IMR-90 (cell line): ENCODE data around the gene ITGA1. TPM values are rescaled to one million over a fixed set of nuclear protein-coding genes. Genes with fewer than 3 reads are reported as not detected.

Experiments
- ATAC-seq: fragments of 200-7000 bp; cut with Tn5 transposase; 2 replicates; pipeline ENCODE4 v1.9.1; 2020; ENCODE audit warnings: low read depth, mild to moderate bottlenecking, moderate library complexity
- BruUV-seq: library from RNA; stranded (reverse); fragments of 400-500 nt; replicated peaks from 2 replicates; lab custom pipeline; 2021; lab: Mats Ljungman, UMichigan
- CTCF ChIA-PET: fragments of 300-600 bp; formaldehyde crosslinking; extraction: SDS; loops from one replicate; lab custom pipeline; 2021; ENCODE audit warnings: antibody characterized with exemption; lab: Yijun Ruan, JAX
- POLR2A ChIA-PET: fragments of 300-600 bp; sonication (Branson Sonifier 250); formaldehyde crosslinking; loops from one replicate; lab custom pipeline; 2022; ENCODE audit warnings: antibody characterized with exemption; ENCODE audit not compliant: unreplicated experiment; lab: Charles Lee
- DNase-seq: peaks from one replicate; pipeline ENCODE4 v3.0.0; 2013
- H2AFZ ChIP-seq: replicated peaks from 2 replicates; pipeline ENCODE3; 2013; ENCODE audit warnings: low read length, mild to moderate bottlenecking; ENCODE audit not compliant: poor library complexity
- H2AK5ac ChIP-seq: 2 replicates; pipeline ENCODE4 v1.6.1; 2013; ENCODE audit warnings: low read depth, low read length, inconsistent platforms
- H2AK9ac ChIP-seq: replicated peaks from 2 replicates; pipeline ENCODE3; 2013; ENCODE audit warnings: mild to moderate bottlenecking, low read depth, low read length, moderate library complexity; ENCODE audit not compliant: poor library complexity
- H2BK120ac ChIP-seq: 2 replicates; pipeline ENCODE4 v1.6.1; 2013; ENCODE audit warnings: low read depth, low read length, inconsistent platforms
- H2BK15ac ChIP-seq: 3 replicates; pipeline ENCODE4 v1.6.1; 2013; ENCODE audit warnings: low read depth, low read length, inconsistent platforms
- H2BK20ac ChIP-seq: 2 replicates; pipeline ENCODE4 v1.6.1; 2013; ENCODE audit warnings: low read depth, mild to moderate bottlenecking, inconsistent platforms, low read length, moderate library complexity
- H2BK5ac ChIP-seq: 2 replicates; pipeline ENCODE4 v1.6.1; 2013; ENCODE audit warnings: mild to moderate bottlenecking, low read depth, low read length, inconsistent platforms; ENCODE audit not compliant: poor library complexity, severe bottlenecking
- H3K14ac ChIP-seq: replicated peaks from 2 replicates; pipeline ENCODE4 v1.6.1; 2013; ENCODE audit warnings: low read depth, low read length, inconsistent platforms
- H3K18ac ChIP-seq: 2 replicates; pipeline ENCODE4 v1.6.1; 2013; ENCODE audit warnings: low read depth, low read length, control low read depth
- H3K23ac ChIP-seq: 2 replicates; pipeline ENCODE4 v1.6.1; 2013; ENCODE audit warnings: low read depth, low read length, inconsistent platforms
- H3K27ac ChIP-seq: 2 replicates; pipeline ENCODE4 v1.5.1; 2013; ENCODE audit warnings: mild to moderate bottlenecking, control low read depth, low read length; ENCODE audit not compliant: insufficient read depth
- H3K27me3 ChIP-seq: 2 replicates; pipeline ENCODE4 v1.6.1; 2013; ENCODE audit warnings: low read length; ENCODE audit not compliant: control insufficient read depth, insufficient read depth
- H3K36me3 ChIP-seq: 2 replicates; pipeline ENCODE4 v1.6.1; 2013; ENCODE audit warnings: low read length, mixed read lengths; ENCODE audit not compliant: control insufficient read depth, insufficient read depth
- H3K4ac ChIP-seq: 2 replicates; pipeline ENCODE4 v1.6.1; 2013; ENCODE audit warnings: low read depth, low read length, inconsistent platforms
- H3K4me1 ChIP-seq: 2 replicates; pipeline ENCODE4 v1.6.1; 2013; ENCODE audit warnings: low read length, mixed read lengths; ENCODE audit not compliant: control insufficient read depth, insufficient read depth
- H3K4me2 ChIP-seq: 2 replicates; pipeline ENCODE4 v1.6.1; 2013; ENCODE audit warnings: low read depth, mild to moderate bottlenecking, control low read depth, low read length, moderate library complexity
- H3K4me3 ChIP-seq: 2 replicates; pipeline ENCODE4 v1.5.1; 2013; ENCODE audit warnings: low read depth, mild to moderate bottlenecking, control low read depth, low read length, moderate library complexity; ENCODE audit not compliant: insufficient read depth
- H3K56ac ChIP-seq: 2 replicates; pipeline ENCODE4 v1.6.1; 2013; ENCODE audit warnings: low read length, inconsistent platforms; ENCODE audit not compliant: insufficient read depth; ENCODE audit errors: extremely low read depth
- H3K79me1 ChIP-seq, 2 experiments: 2 replicates each; pipeline ENCODE4 v1.6.1; 2013; ENCODE audit warnings: low read length in 2 of 2, inconsistent platforms in 1 of 2, low read depth in 1 of 2
- H3K9ac ChIP-seq: 2 replicates; pipeline ENCODE4 v1.6.1; 2013; ENCODE audit warnings: low read depth, low read length, control low read depth
- H3K9me1 ChIP-seq: 2 replicates; pipeline ENCODE4 v1.6.1; 2013; ENCODE audit warnings: low read length, inconsistent platforms; ENCODE audit not compliant: insufficient read depth
- H3K9me3 ChIP-seq: 2 replicates; pipeline ENCODE4 v1.6.1; 2013; ENCODE audit warnings: low read length; ENCODE audit not compliant: control insufficient read depth, insufficient read depth
- H4K20me1 ChIP-seq: 2 replicates; pipeline ENCODE4 v1.6.1; 2013; ENCODE audit warnings: low read length, inconsistent platforms; ENCODE audit not compliant: insufficient read depth
- H4K5ac ChIP-seq: 2 replicates; pipeline ENCODE4 v1.6.1; 2013; ENCODE audit warnings: mild to moderate bottlenecking, low read depth, low read length, control low read depth
- H4K8ac ChIP-seq, 2 experiments: 2 replicates each; pipeline ENCODE4 v1.6.1; 2013; ENCODE audit warnings: low read depth in 2 of 2, low read length in 2 of 2, control low read depth in 1 of 2, inconsistent platforms in 1 of 2
- H4K91ac ChIP-seq: 2 replicates; pipeline ENCODE4 v1.6.1; 2013; ENCODE audit warnings: low read depth, low read length, inconsistent platforms; ENCODE audit not compliant: insufficient read depth
- CHD1 ChIP-seq: IDR thresholded peaks from 2 replicates; pipeline ENCODE4 v1.6.1; 2012; ENCODE audit warnings: low read depth, low read length, improper control_type of control experiment
- MXI1 ChIP-seq: IDR thresholded peaks from 2 replicates; pipeline ENCODE4 v1.6.1; 2012; ENCODE audit warnings: low read depth, mild to moderate bottlenecking, low read length, moderate library complexity, borderline replicate concordance
- RAD21 ChIP-seq: IDR thresholded peaks from 2 replicates; pipeline ENCODE4 v1.6.1; 2012; ENCODE audit warnings: low read length, improper control_type of control experiment
- RFX5 ChIP-seq: IDR thresholded peaks from 2 replicates; pipeline ENCODE4 v1.8.0; 2012; ENCODE audit warnings: low read depth, mild to moderate bottlenecking, low read length, moderate library complexity
- WGBS, 2 experiments: methylation state at CpG; one replicate each; pipeline versions ENCODE4 v1.1.5 to v1.1.7; 2013; ENCODE audit warnings: missing lambda C conversion rate in 2 of 2; ENCODE audit not compliant: insufficient read length in 1 of 2; ENCODE audit errors: extremely low coverage in 2 of 2; 5-methylcytosine and 5-hydroxymethylcytosine counted together
- dilution Hi-C: fragments of 300-500 bp; cut with HindIII; formaldehyde crosslinking; loops from one replicate; pipeline ENCODE4 v1.14.3; 2018; ENCODE audit warnings: low sequenced_read_pairs; ENCODE audit not compliant: unreplicated experiment
- in situ Hi-C: fragments of 300-500 bp; cut with MboI; formaldehyde crosslinking; loops from 3 replicates; pipeline ENCODE4 v1.14.3; 2019; ENCODE audit warnings: low sequenced_read_pairs, inconsistent platforms, mixed read lengths
- intact Hi-C: fragments of 100-400 bp; cut with micrococcal nuclease; formaldehyde crosslinking; loops from 2 replicates; pipeline ENCODE4 v1.10.0; 2022
- polyA plus RNA-seq, 3 experiments: library from polyadenylated mRNA; depleted of rRNA; stranded (reverse); fragments of >200 nt; gene quantifications; 2 replicates each; pipeline ENCODE4 v1.2.3, GENCODE V29; 2012; ENCODE audit warnings: low replicate concordance in 1 of 3
- total RNA-seq: library from RNA; depleted of rRNA; stranded (reverse); fragments of >200 nt; gene quantifications from 2 replicates; pipeline ENCODE4 v1.2.3, GENCODE V29; 2012

Gene ITGA1
- total and polyA plus RNA-seq, 2 of the 4 experiments (the other 2 are of a cell fraction) = 22.3 to 95.2 TPM

- Histone ChIP-seq H3K4me1 (peaks cover 24% of the 10 kb centered on the region), H3K56ac (peak overlapping the region; percentile 25; the same call in 1 of the 2 replicates), H3K14ac (peak overlapping the region; percentile 79), H4K20me1 (no peaks in the 10 kb centered on the region; the same call in 1 of the 2 replicates), H3K9me1 (0 out of 2 replicates have a peak, but pooled peaks cover 4% of the 10 kb centered on the region), H2BK15ac (peak overlapping the region; percentile 64; the same call in 1 of the 3 replicates), H2AK9ac (no peak overlapping the region), H2BK120ac (peak overlapping the region; percentile 94), H4K5ac (peak overlapping the region; percentile 97), H4K8ac (peak overlapping the region; percentile 5 to 90), H3K23ac (peak overlapping the region; percentile 83), H3K27ac (peak overlapping the region; percentile 95; the same call in 1 of the 2 replicates), H3K27me3 (no peaks in the 10 kb centered on the region), H3K4ac (peak overlapping the region; percentile 80), H3K9me3 (no peaks in the 10 kb centered on the region), H3K18ac (peak overlapping the region; percentile 98), H3K4me3 (no peak overlapping the region), H2BK20ac (peak overlapping the region; percentile 88), H2AFZ (no peak overlapping the region), H3K9ac (no peak overlapping the region; the same call in 1 of the 2 replicates), H3K36me3 (peaks cover 2% of the 10 kb centered on the region; the same call in 1 of the 2 replicates), H2AK5ac (peak overlapping the region; percentile 81; the same call in 1 of the 2 replicates), H4K91ac (peak overlapping the region; percentile 77), H3K4me2 (0 out of 2 replicates have a peak overlapping the region, but pooled peaks have one; percentile 22), H3K79me1 (peaks cover 7 to 65% of the 10 kb centered on the region in 2 experiments; a peak in 3 of 4 replicates), H2BK5ac (peak overlapping the region; percentile 95)
- in situ Hi-C loops = no loop called here
- dilution Hi-C loops = no loop called here
- no TSS peak for BruUV-seq
- CTCF ChIA-PET = interaction anchor here (1.0 to 1.3 kb wide), 3 partner anchors 58 to 105 kb away, joined by 3 to 4 read pairs (median 3); no protein-coding TSS in a partner anchor
- no CpG with 5 or more reads among the region's 1 CpG for WGBS, 2 experiments
- POLR2A ChIA-PET = interaction anchor here (1.0 to 1.2 kb wide), 3 partner anchors 9 to 55 kb away, joined by 3 to 5 read pairs (median 3); no protein-coding TSS in a partner anchor
- ATAC-seq (no peak), DNase-seq (no peak)
- TF ChIP-seq RFX5 (no peak), CHD1 (no peak), MXI1 (no peak), RAD21 (no peak)
- intact Hi-C loops = loop anchor here (2.0 kb wide), 1 partner anchor 26 kb away; no protein-coding TSS in a partner anchor
These were observed 22.7 kb downstream of the ITGA1 start for GRCh38 chr5:52810426-52810825.
